GM19099 (cell line): ENCODE results near the gene FAM89B.

Experiments
- POLR2A ChIP-seq: IDR thresholded peaks from 3 replicates; pipeline ENCODE4 v1.6.1; 2011; ENCODE audit warnings: low read depth; ENCODE audit not compliant: insufficient read length; ENCODE audit errors: extremely low read depth

The FAM89B gene

DNA sequence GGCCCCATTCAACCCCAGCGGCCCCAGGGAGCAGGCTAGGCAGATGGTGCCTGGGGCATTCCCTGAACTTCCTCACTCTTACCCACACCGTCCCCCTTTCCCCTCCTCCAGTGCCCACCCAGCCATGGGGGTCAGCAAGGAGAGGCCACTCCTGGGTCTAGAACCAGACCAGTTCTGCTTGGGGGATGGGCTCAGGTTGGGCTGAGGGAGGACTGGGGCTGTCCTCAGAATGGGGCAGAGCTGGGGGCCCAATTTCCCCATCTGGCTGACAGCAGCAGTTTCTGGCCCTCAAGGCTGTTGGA lies 35.1 kb upstream of the FAM89B start:
- TF ChIP-seq POLR2A: no peak

DNA sequence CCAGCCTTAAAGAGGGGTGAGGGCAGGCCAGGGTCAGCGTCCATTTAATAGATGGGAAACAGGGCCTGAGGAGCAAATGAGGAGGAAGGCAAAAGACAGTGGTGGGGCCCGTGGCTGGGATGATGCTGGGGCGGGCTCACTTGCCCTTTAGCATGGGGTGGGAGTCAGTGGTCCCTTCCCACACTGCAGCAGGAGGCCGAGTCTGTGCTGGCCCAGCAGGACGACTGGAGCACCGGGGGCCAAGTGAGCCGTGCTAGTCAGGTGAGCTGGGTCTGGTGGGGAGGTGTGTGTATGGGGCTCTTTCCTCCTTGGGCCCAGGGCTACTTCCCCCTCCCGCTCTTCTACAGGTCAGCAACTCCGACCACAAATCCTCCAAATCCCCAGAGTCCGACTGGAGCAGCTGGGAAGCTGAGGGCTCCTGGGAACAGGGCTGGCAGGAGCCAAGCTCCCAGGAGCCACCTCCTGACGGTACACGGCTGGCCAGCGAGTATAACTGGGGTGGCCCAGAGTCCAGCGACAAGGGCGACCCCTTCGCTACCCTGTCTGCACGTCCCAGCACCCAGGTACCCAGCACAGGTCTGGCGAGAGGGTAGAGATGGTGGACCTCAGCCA lies 34.6 kb upstream of the FAM89B start:
- no peak for TF ChIP-seq POLR2A

DNA sequence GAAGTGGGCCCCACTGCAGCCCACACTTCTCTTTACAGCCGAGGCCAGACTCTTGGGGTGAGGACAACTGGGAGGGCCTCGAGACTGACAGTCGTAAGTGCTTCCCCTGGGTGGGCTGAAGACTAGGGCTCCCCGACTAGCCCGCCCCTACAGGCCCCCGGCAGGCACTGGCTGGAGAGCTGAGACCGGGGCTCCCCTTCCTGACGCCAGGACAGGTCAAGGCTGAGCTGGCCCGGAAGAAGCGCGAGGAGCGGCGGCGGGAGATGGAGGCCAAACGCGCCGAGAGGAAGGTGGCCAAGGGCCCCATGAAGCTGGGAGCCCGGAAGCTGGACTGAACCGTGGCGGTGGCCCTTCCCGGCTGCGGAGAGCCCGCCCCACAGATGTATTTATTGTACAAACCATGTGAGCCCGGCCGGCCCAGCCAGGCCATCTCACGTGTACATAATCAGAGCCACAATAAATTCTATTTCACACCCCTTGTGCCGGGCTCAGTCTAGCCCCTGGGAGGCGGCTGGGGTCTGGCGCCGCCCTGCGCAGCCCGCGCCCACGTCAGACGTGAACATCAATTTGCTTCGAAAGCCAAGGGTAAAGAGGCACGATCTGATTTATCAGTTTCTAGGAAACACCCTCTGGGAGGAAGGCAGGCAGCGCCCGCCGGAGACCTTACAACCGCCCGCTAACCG lies 34.0 kb upstream of the FAM89B start:
- TF ChIP-seq POLR2A: no peak

DNA sequence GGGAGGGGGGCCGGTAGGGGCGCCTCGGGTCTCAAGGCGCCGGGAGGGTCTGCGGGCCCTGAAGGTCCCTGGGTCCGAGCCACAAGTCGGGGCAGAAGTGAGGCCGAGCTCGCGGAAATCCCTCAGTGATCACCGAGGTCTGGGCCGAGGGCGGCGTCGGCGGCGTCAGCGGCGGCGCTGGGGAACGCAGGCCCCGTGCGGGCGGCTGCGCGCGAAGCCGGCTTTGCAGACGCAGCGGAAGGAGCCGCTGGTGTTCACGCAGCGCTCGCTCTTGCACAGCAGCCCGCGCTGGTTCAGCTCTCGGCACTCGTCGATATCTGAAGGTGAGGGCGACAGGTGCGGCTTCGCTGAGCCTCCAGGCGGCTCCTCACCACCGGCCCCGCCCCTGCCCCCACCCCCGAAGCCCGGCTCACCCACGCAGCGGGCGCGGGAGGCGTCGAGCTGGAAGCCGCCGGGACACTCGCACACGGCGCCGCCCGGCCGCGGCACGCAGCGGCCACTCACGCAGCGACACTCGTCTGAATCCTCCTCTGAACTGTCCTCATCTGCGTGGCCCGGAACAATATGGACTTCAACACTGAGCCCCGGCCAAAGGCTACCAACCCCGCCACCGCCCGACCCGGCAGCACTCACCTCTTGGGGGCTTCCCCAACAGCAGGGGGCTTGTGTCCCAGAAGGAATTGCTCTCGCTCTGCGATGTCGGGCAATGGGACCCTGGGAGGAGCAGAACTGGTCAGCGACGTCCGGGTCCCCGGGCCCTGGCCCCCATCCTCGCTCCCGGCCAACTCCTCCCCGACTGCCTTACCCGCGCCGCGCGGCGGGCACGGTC lies 33.2 kb upstream of the FAM89B start:
- TF ChIP-seq POLR2A: no peak

DNA sequence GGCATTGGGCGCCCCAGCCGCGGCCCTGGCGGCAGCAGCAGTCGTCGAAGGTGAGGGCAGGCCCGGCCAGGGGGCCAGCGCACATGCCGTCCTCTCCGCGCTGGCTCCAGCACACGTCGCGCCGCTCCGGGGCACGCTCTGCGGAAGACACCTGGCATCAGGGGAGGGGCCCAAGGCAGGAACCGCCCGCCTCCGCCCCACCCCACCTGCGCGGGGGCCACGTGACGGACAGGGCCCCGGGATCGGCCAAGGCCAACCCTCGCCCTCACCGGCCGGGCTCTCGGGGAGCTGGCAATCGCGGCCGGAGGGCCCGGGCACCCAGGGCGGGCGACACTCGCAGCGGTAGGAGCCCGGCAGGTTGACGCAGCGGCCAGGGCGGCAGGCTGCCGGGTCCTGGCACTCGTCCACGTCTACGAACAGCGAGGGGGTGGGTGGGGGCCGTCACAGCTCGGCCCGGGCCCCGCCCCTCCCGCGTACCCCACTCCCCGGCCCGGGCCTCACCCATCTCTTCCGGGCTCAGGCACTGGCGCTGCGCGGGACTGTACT lies 32.5 kb upstream of the FAM89B start:
- peak; percentile 4 for TF ChIP-seq POLR2A

DNA sequence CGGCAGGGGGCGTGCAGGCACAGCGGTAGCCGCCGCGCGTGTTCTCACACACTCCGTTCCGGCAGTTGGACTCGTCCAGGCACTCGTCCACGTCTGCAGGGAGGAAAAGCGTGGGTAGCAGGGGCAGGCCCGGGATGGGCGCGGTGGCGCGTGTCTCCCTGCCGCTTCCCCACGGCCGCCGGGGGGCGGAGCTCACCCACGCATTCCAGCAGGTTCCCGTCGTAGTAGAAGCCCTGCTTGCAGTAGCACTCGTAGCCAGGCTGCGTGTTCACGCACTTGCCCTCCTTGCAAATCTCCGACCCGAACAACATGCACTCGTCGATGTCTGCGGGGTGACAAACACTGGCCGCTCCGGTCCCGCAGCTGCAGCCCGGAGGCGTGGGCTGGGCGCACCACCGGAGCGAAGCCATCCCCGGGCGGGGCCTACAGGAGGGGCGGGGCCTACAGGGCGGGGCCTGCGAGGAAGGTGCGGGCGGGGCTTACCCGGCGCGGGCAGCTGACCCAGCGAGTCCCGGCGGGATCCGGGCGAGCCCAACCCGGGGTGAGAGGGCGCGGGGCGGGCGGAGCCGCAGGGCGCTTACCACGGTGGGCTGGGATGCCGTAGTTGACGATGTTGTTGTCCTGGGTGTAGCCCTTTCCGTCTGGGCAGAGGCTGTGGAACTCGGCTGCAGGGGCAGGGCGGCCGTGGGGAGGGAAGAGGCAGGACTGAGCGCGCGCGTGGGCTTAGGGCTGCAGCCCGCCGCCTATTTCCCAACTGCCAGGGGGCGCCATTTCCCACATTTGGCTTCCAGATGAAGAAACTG lies 31.8 kb upstream of the FAM89B start:
- peak; percentile 63 for TF ChIP-seq POLR2A

DNA sequence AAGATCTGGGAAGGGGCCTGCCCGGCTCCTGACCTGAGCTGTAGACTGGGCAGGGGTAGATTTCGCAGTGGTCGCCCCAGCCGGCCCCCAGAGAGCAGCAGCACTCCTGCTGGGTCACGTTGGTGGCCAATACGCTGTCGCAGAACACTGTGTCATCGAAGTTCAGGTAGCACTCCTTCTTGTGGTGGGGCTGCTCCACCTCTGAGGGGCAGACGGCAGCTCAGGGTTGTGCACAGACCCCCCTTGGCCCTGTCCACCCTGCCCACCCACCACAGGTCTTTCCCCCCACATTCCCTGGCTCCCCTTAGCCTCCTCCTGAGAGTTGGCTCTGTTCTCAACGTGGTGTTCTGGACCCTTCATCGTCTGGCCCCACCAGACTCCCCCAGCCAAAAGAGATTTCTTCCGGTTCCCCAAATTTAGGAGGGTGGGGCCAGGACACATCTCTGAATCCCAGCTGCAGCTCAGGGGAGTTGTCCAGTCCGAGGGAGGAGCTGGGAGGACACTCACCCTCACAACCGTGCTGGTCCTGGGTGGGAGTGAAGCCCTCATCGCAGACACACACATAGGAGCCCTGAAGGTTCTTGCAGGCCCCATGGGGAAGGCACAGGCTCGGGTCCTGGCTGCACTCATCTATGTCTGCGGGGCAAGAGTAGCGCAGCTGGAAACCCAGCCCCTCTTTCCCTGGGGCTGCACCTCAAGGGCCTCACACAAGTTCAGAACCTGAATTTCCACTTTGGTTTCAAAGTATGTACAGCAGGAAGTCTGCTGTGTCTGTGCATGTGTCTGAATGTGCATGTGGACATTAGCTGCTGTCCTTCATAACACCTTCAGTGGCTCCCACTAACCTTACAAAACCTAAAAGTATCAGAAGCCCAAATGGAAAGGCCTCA lies 31.0 kb upstream of the FAM89B start:
- no peak for TF ChIP-seq POLR2A

DNA sequence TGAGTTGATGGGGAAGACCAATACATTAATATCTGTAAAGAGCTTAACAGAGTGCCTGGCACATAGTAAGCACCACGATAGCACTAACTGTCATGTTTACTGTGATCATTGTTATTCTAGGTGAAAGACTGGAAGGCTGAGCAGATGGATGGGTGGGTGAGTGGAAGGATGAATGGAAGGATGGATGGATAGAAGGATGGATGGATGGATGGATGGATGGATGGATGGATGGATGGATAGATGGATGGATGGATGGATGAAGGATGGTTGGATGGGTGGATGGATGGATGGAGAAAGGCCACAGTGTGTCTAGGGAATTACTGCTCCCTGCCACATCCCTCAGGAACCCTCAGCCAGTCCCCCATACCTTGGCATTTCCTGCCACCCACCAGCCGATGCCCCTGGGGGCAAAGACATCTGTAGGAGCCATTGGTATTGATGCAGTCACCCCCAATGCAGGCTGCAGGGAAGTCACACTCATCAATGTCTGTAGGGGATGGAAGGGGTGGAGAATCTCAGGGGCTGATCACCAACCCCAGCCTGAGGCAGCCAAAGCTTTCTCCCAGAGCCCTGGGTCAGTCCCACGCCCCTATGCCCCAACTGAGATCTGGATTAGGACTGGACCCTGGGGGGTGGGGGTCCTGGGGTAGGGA lies 29.5 kb upstream of the FAM89B start:
- no peak for TF ChIP-seq POLR2A

DNA sequence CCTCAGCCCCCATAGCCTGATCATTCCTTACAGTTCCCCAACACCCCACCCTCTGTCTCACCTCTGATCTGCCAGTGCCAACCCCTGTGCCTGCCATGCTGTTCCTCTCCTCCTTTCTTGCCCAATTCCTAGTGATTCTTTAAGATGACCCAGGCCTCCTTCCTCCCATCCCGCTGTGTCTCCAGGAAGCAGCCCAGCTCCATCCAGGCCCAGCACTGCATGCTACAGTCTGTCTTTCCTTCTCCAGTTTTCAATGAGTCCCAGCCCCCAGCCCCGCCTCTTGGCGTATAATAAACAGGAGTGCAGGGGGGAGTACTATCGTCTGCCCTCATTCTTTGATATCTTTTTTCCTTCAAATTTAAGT lies 26.5 kb upstream of the FAM89B start:
- TF ChIP-seq POLR2A: no peak

DNA sequence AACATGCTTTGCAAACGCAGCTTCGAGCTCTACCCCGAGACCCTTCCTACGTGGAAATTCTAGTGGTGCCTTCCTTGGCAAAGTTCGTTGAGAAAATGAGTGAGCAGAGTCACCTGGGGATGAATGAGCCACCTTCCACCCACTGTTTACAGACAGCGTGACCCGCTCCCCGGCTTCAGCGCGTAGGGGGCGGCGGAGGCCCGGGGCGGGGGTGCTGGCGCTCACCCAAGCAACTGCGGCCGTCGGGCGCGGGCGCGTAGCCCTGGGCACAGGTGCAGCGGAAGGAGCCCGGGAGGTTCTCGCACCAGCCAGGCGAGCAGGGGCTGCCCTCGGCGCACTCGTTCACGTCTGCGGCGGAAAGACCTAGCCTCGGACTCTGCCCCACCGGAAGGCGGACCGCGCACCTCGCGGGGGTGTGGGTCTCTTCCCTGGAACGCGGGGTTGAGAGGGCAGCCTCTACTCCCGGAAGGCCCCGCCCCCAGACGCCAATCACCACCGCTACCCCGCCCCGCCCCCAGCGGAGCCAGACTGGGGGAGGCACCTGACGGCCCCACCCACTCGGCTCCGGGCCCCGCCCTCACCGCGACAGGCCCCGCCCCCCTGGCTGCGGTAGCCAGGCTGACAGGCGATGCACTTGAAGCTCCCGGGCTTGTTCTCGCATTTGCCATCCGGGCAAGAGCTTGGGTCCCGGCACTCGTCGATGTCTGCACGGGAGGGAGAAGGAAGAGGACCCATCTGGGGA lies 25.9 kb upstream of the FAM89B start:
- peak; percentile 45 for TF ChIP-seq POLR2A

DNA sequence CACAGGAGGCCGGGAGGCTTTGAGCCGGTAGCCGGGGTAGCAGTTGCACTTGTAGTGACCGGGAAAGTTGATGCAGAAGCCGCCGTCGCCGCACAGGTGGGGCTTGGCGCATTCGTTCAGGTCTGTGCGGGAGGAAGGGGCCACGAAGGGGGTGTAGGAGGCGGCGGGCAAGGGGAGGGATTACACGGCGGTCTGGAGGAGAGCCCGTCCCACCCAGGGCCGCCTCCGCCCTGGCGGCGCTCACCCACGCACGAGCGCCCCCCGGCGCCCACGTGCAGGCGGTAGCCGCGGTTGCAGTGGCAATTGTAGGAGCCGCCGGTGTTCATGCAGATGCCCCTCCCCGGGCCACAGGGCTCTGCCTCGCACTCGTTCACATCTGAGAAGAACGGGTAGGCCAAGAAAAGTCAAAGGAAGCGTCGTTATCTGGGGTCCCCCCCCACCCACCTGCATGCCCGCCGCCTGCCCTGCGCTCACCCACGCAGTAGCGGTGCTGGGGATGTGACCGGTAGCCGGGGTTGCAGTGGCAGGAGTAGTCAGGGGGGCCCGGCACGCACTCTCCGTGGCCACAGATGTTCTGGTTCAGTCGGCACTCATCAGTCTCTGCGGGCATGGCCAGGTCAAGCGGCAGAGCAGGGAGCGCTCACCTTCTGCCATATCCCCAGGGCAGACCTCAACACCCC lies 24.8 kb upstream of the FAM89B start:
- TF ChIP-seq POLR2A: no peak

DNA sequence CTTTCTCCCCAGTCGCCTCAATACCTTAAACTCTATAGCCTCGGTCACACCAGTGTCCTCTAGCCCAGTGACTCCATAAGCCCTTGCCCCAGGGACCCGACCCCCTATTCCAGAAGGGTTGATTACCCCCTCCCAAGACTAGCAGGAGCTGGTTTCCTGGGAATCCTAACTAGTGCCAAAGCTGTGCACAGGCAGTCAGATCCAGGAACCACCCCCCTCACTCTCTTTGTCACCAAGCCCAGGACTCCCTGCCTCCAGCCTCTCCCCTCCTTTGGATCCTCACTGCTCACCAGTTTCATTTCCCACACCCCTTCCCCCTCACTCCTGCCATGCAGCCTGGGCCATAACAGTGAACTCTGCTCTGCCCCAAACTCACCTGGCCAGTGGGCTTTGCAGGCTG lies 23.9 kb upstream of the FAM89B start:
- no peak for TF ChIP-seq POLR2A
